A673 (cell line): ENCODE data around the gene SPTSSB. TPM values are rescaled to one million over a fixed set of nuclear protein-coding genes. Genes with fewer than 3 reads are reported as not detected.

Experiments
- BruUV-seq: library from RNA; stranded (reverse); fragments of 400-500 nt; replicated peaks from 2 replicates; lab custom pipeline; 2021; lab: Mats Ljungman, UMichigan
- CTCF ChIA-PET: fragments of 300-600 bp; sonication (Branson Sonifier 250); formaldehyde crosslinking; loops from one replicate; lab custom pipeline; 2022; ENCODE audit warnings: antibody characterized with exemption; lab: Charles Lee
- POLR2A ChIA-PET: fragments of 300-600 bp; sonication (Branson Sonifier 250); formaldehyde crosslinking; loops from one replicate; lab custom pipeline; 2022; ENCODE audit warnings: antibody characterized with exemption; ENCODE audit not compliant: low non-redundant PET; lab: Charles Lee
- DNase-seq: peaks from one replicate; pipeline ENCODE4 v3.0.0-alpha.2; 2015; ENCODE audit warnings: low spot score
- H3K27ac ChIP-seq: fragments of 200-600 bp; sonication (generic); 2 replicates; pipeline ENCODE4 v1.5.1; 2016; ENCODE audit warnings: mixed run types, low read depth, mild to moderate bottlenecking, mixed read lengths, antibody characterized with exemption, low read length; ENCODE audit not compliant: poor library complexity, severe bottlenecking
- H3K27me3 ChIP-seq: fragments of 200-600 bp; sonication (generic); replicated peaks from 2 replicates; pipeline ENCODE4 v1.6.1; 2017; ENCODE audit warnings: mixed run types, low read depth, mild to moderate bottlenecking, mixed read lengths, antibody characterized with exemption, low read length; ENCODE audit not compliant: insufficient read depth, poor library complexity
- H3K36me3 ChIP-seq: fragments of 200-600 bp; sonication (generic); 2 replicates; pipeline ENCODE4 v1.6.1; 2016; ENCODE audit warnings: mixed run types, mild to moderate bottlenecking, mixed read lengths, antibody characterized with exemption, low read length; ENCODE audit not compliant: insufficient read depth, poor library complexity, severe bottlenecking
- H3K4me1 ChIP-seq: fragments of 200-600 bp; sonication (generic); 2 replicates; pipeline ENCODE4 v1.6.1; 2017; ENCODE audit warnings: mixed run types, mild to moderate bottlenecking, mixed read lengths, antibody characterized with exemption, low read length; ENCODE audit not compliant: insufficient read depth, poor library complexity, severe bottlenecking
- H3K4me3 ChIP-seq: fragments of 200-600 bp; sonication (generic); 2 replicates; pipeline ENCODE4 v1.5.1; 2016; ENCODE audit warnings: low read depth, mixed run types, mild to moderate bottlenecking, mixed read lengths, low read length; ENCODE audit not compliant: poor library complexity, severe bottlenecking
- H3K9me3 ChIP-seq: fragments of 200-600 bp; sonication (generic); 2 replicates; pipeline ENCODE4 v1.6.1; 2016; ENCODE audit warnings: mixed run types, low read depth, mild to moderate bottlenecking, mixed read lengths, antibody characterized with exemption, low read length; ENCODE audit not compliant: poor library complexity, severe bottlenecking
- EZH2 ChIP-seq: fragments of 200-600 bp; sonication (generic); IDR thresholded peaks from 2 replicates; pipeline ENCODE4 v1.6.1; 2017; ENCODE audit warnings: borderline replicate concordance, low read depth, mild to moderate bottlenecking, mixed read lengths, antibody characterized with exemption, low read length; ENCODE audit not compliant: poor library complexity, severe bottlenecking
- intact Hi-C: fragments of 100-400 bp; cut with micrococcal nuclease; formaldehyde crosslinking; loops from one replicate; pipeline ENCODE4 v1.10.0; 2022; ENCODE audit not compliant: unreplicated experiment
- total RNA-seq: library from RNA; stranded (reverse); gene quantifications from 2 replicates; pipeline ENCODE4 v1.2.3, GENCODE V29; 2021
- TF ChIP-seq, protein P1 (sequence below): fragments of 300-800, 200-600 bp; sonication (generic); conservative IDR thresholded peaks from 2 replicates; pipeline ENCODE4 v1.5.1; 2017; ENCODE audit warnings: low read depth, mild to moderate bottlenecking, antibody characterized with exemption, low read length, moderate library complexity, mixed read lengths

The SPTSSB gene
- total RNA-seq, 1 experiment from 2014 or later: not detected

DNA sequence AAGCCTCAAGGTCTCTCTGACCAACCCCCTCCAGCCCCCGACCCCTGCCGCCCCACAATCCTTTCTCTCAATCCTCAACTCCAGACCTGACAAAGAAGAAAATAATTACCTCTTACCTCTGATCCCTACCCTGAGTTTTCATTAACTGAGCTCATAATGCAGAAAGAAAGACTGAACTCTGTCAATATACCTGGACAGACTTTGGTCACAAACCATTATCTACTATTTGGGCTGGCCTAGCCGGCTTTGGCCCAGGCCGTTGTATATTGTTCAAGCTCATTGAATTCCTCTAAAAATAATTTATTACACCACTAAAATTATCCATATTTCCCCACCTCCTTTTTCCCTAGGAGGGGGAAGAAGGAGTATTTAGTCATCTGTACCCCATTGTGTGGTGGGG lies 29.3 kb upstream of the SPTSSB start:
- Histone ChIP-seq H3K27ac (no peak overlapping the region), H3K9me3 (no peaks in the 10 kb centered on the region), H3K4me1 (no peaks in the 10 kb centered on the region), H3K36me3 (no peaks in the 10 kb centered on the region), H3K27me3 (no peaks in the 10 kb centered on the region), H3K4me3 (no peak overlapping the region)
- CTCF ChIA-PET: no interaction called here
- no peak for DNase-seq
- BruUV-seq: no TSS peak
- POLR2A ChIA-PET: no interaction called here
- intact Hi-C loops: loop anchor here (10.0 kb wide), 1 partner anchor 96 kb away; no protein-coding TSS in a partner anchor
- no peak for TF ChIP-seq EZH2
- TF ChIP-seq, protein P1, sequence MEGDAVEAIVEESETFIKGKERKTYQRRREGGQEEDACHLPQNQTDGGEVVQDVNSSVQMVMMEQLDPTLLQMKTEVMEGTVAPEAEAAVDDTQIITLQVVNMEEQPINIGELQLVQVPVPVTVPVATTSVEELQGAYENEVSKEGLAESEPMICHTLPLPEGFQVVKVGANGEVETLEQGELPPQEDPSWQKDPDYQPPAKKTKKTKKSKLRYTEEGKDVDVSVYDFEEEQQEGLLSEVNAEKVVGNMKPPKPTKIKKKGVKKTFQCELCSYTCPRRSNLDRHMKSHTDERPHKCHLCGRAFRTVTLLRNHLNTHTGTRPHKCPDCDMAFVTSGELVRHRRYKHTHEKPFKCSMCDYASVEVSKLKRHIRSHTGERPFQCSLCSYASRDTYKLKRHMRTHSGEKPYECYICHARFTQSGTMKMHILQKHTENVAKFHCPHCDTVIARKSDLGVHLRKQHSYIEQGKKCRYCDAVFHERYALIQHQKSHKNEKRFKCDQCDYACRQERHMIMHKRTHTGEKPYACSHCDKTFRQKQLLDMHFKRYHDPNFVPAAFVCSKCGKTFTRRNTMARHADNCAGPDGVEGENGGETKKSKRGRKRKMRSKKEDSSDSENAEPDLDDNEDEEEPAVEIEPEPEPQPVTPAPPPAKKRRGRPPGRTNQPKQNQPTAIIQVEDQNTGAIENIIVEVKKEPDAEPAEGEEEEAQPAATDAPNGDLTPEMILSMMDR: no peak

DNA sequence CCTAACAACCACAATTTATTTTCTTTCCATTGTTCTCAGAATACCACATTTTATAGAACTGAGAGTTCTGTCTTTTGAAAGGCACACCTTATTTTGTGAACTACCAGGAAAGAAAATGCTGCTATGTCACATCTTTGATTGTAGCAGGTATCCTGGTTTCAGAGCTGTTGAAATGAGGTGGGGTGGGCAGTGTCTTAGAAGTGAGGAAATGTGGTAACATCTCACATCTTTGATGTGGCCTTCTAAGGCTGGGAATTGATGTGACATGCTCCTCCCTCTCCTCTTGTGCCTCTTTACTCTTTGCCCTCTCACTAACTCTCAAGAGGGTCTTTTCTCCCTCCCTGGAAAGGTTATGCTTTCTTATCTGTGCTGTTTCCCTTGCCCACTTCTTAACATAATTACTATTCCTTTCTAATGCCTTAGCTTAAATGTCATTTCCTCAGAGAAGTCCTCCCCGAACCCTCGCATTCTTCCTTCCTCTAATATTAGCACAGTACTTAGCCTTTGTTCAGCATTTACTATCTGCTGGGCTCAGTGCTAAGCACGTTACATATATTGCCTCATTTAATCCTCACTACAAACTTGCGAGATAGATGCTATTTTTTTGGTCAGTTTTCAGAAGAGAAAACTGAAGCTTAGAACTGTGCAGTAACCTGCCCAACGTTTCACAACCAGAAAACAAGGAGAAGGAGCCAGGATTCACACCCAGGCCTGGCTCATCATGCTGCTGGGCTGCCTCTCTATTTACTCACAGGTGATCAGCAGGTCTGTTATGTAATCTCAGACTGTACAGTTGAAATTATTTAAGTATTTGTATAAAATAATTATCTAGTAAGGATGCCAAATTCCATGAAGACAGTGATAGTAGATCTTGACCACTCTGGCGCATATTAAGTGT lies 24.0 kb upstream of the SPTSSB start:
- TF ChIP-seq, protein P1: no peak
- TF ChIP-seq EZH2: no peak
- CTCF ChIA-PET: no interaction called here
- Histone ChIP-seq H3K27ac (no peak overlapping the region), H3K27me3 (no peaks in the 10 kb centered on the region), H3K9me3 (no peaks in the 10 kb centered on the region), H3K4me1 (no peaks in the 10 kb centered on the region), H3K36me3 (no peaks in the 10 kb centered on the region), H3K4me3 (no peak overlapping the region)
- POLR2A ChIA-PET: no interaction called here
- no peak for DNase-seq
- intact Hi-C loops: no loop called here
- BruUV-seq: no TSS peak

DNA sequence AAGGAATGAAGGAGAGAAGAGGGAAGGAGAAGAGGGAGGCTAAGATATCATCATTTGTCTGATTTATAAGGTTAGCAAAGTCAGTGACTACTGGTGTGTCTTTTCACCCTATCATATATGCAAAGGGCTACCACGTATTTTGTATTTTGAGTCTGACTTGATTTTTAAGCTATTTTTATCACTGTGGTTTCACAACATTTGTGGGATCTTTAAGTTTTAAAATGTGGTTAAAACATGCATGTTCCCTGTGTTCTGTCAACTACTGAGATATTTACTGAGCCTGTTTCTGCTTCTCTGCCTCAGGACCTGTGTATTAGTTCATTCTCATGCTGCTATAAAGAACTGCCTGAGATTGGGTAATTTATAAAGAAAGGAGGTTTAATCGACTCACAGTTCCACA lies 22.5 kb upstream of the SPTSSB start:
- BruUV-seq: no TSS peak
- ChIA-PET CTCF (no interaction called here), POLR2A (no interaction called here)
- Histone ChIP-seq H3K4me1 (no peaks in the 10 kb centered on the region), H3K4me3 (no peak overlapping the region), H3K9me3 (no peaks in the 10 kb centered on the region), H3K36me3 (no peaks in the 10 kb centered on the region), H3K27me3 (no peaks in the 10 kb centered on the region), H3K27ac (no peak overlapping the region)
- intact Hi-C loops: no loop called here
- no peak for TF ChIP-seq EZH2
- TF ChIP-seq, protein P1: no peak
- DNase-seq: no peak
